SK-N-MC (cell line): ENCODE measurements around the gene OTOF.

Source experiments
- FOXP2 ChIP-seq: optimal IDR thresholded peaks from 2 replicates; pipeline ENCODE3; 2011; ENCODE audit warnings: mild to moderate bottlenecking, moderate library complexity; ENCODE audit not compliant: insufficient read depth; ENCODE audit errors: extremely low read length, control extremely low read depth
- POLR2AphosphoS5 ChIP-seq: IDR thresholded peaks from 2 replicates; pipeline ENCODE4 v1.6.1; 2012; ENCODE audit warnings: mild to moderate bottlenecking, low read depth, low read length, borderline replicate concordance

DNA sequence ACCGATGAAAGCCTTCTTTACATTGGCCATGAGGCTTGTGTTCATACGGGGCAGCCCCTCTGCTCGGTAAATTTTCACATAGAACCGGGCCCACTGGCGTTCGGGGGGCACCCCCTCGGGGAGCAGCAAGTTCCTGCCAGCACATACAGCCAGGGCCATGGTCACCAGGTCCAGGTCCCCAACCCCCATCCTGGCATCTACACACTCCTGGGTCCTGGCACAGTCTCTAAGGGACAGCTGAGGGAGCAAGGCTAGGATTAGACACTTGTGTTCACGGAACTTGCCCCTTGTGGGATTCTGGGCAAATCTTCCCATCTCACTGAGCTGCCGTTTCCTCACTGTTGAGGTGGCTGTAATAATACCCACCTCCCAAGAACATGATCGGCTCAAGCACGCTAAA lies 5.6 kb upstream of the OTOF start:
- no peak for TF ChIP-seq FOXP2
- TF ChIP-seq POLR2AphosphoS5, result no peak
